Measurements from ENCODE around the gene SORCS2.

- TF ChIP-seq CTCF (IDR thresholded peaks at IDR 0.05) (no peak), EZH2 (IDR thresholded peaks at IDR 0.05; ENCODE audit: borderline replicate concordance, insufficient read depth, low read depth, low read length, poor library complexity, severe bottlenecking) (no peak)
Measured at GRCh38 chr4:7477695-7478094, 285.4 kb downstream of the SORCS2 start.
